Measurements from ENCODE around the gene AMMECR1.
A peak's percentile ranks its signal among the peaks of the same experiment; 100 is the strongest.

AMMECR1 gene

DNA sequence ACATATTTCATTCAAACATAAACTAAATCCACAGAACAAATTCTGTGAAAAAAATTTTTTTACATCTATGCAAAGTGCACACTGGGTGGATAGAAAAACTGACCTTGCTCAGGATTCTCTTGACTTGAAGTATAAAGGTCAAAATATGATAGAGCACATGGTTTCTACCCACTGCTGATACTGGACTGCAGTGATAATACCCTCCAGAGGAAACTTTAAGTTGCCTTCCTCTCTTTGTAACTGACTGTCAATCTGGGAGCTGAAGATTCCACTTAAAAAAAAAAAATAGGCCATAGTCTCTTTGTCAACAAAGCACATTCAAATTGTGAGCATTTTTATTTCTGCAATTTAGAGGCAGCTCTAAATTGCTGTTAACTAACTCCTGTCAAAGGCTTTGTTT is 3.2 kb upstream of the AMMECR1 start:
- H3K36me3 Mint-ChIP-seq (ENCODE audit: low read depth) = peaks cover 17% of the 10 kb centered on the region
- no peaks in the 10 kb centered on the region for H3K9me3 Mint-ChIP-seq
- no peak overlapping the region for H3K4me3 Mint-ChIP-seq
- H3K27me3 Mint-ChIP-seq = peaks cover 1% of the 10 kb centered on the region
- H3K27ac Mint-ChIP-seq = no peak overlapping the region
- intact Hi-C loops (cut with micrococcal nuclease) = no loop called here
- no peaks in the 10 kb centered on the region for H3K4me1 Mint-ChIP-seq (ENCODE audit: low read depth)

- Mint-ChIP-seq H3K4me3 (no peak overlapping the region), H3K36me3 (ENCODE audit: low read depth) (peaks cover 17% of the 10 kb centered on the region), H3K4me1 (ENCODE audit: low read depth) (no peaks in the 10 kb centered on the region), H3K9me3 (no peaks in the 10 kb centered on the region), H3K27me3 (peaks cover 1% of the 10 kb centered on the region), H3K27ac (no peak overlapping the region)
- intact Hi-C loops (cut with micrococcal nuclease) = no loop called here
These were observed 2.6 kb upstream of the AMMECR1 start for GRCh38 chrX:110320381-110320987.

- intact Hi-C loops (cut with micrococcal nuclease) = loop anchor here (5.0 kb wide), 1 partner anchor 89 kb away; no protein-coding TSS in a partner anchor
- Mint-ChIP-seq H3K4me1 (ENCODE audit: low read depth) (no peaks in the 10 kb centered on the region), H3K9me3 (no peaks in the 10 kb centered on the region), H3K4me3 (peak overlapping the region; percentile 97), H3K36me3 (ENCODE audit: low read depth) (peaks cover 17% of the 10 kb centered on the region), H3K27me3 (peaks cover 1% of the 10 kb centered on the region), H3K27ac (peak overlapping the region; percentile 95)
These were observed 731 bp upstream of the AMMECR1 start for GRCh38 chrX:110318664-110318968.

- intact Hi-C loops (cut with micrococcal nuclease) = loop anchor here (5.0 kb wide), 1 partner anchor 90 kb away; no protein-coding TSS in a partner anchor
- H3K4me1 Mint-ChIP-seq (ENCODE audit: low read depth) = no peaks in the 10 kb centered on the region
- H3K27me3 Mint-ChIP-seq = peaks cover 1% of the 10 kb centered on the region
- peaks cover 17% of the 10 kb centered on the region for H3K36me3 Mint-ChIP-seq (ENCODE audit: low read depth)
- H3K4me3 Mint-ChIP-seq = peak overlapping the region; percentile 97
- peak overlapping the region; percentile 95 for H3K27ac Mint-ChIP-seq
- H3K9me3 Mint-ChIP-seq = no peaks in the 10 kb centered on the region
These were observed 645 bp downstream of the AMMECR1 start for GRCh38 chrX:110317061-110317819.

- peaks cover 17% of the 10 kb centered on the region for H3K36me3 Mint-ChIP-seq (ENCODE audit: low read depth)
These were observed 1.4 kb downstream of the AMMECR1 start for GRCh38 chrX:110316351-110317060.

GRCh38 chrX:110315551-110315950 is 2.3 kb downstream of the AMMECR1 start:
- intact Hi-C loops (cut with micrococcal nuclease) = loop anchor here (5.0 kb wide), 1 partner anchor 92 kb away; no protein-coding TSS in a partner anchor
- Mint-ChIP-seq H3K4me3 (no peak overlapping the region), H3K36me3 (ENCODE audit: low read depth) (peaks cover 17% of the 10 kb centered on the region), H3K9me3 (no peaks in the 10 kb centered on the region), H3K27me3 (peaks cover 1% of the 10 kb centered on the region), H3K4me1 (ENCODE audit: low read depth) (peaks cover 5% of the 10 kb centered on the region), H3K27ac (no peak overlapping the region)

More at GRCh38 chrX:110316351-110317060, 1.4 kb downstream of the AMMECR1 start:
- peaks cover 1% of the 10 kb centered on the region for H3K27me3 Mint-ChIP-seq
- H3K27ac Mint-ChIP-seq = peak overlapping the region; percentile 95
- intact Hi-C loops (cut with micrococcal nuclease) = loop anchor here (5.0 kb wide), 1 partner anchor 91 kb away; no protein-coding TSS in a partner anchor
- no peaks in the 10 kb centered on the region for H3K4me1 Mint-ChIP-seq (ENCODE audit: low read depth)
- peak overlapping the region; percentile 97 for H3K4me3 Mint-ChIP-seq
- H3K9me3 Mint-ChIP-seq = no peaks in the 10 kb centered on the region

DNA sequence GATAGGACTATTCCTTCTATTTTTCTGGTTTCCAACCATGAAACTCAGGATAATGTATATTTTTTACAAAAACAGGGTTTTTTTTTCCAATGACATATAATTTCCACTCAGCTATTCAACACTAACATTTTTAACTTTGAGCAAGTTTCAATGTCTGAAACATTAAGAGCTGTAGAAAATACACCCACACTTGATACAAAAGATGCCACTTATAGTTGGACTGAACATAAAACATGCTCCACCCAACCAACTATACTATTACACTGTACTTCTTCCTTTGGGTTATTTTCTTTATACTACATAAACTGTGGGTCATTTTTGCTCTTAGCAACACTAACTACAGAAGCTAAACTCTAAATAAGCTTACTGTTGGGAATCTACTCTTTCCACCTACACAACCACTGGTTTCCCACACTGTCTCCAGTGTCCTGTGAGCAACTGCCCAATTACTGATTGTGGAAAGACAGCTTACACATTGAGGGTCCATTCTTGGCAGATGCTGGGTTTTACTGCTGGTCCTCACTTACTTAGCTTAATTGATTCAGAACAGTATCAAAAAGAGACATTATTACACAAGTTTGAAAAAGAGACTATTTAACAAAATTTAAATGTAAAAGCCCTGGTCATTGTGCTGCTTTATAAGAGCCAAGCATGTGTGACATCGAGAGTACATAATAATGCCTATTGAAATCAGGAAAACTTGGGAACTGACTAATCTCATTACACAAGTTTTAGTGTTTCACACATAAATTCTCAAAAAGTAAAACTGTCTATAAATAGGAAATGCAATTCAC is 6.3 kb downstream of the AMMECR1 start:
- Mint-ChIP-seq H3K27ac (peak overlapping the region; percentile 68), H3K27me3 (no peaks in the 10 kb centered on the region), H3K9me3 (no peaks in the 10 kb centered on the region), H3K36me3 (ENCODE audit: low read depth) (no peaks in the 10 kb centered on the region), H3K4me3 (no peak overlapping the region), H3K4me1 (ENCODE audit: low read depth) (peaks cover 11% of the 10 kb centered on the region)
- intact Hi-C loops (cut with micrococcal nuclease) = no loop called here

DNA sequence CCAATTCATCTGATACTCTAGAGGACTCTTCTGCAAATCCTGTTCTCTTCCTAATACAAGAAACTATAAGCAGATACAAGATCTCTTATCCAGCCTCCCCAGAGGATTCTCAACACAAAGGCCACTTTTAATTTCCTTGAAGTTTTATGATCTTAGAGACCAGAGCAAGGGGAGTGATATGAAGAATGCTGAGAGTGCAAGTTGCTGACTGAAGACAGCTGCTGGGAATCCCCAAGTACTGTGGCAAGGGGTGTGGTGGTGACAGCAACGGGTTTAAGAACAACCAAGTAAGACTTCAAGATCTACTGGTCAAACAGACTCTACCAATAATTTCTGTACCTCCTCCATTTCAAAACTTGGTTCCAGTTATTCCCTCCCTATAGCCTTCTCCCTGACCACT is 7.0 kb downstream of the AMMECR1 start:
- intact Hi-C loops (cut with micrococcal nuclease) = no loop called here
- Mint-ChIP-seq H3K36me3 (ENCODE audit: low read depth) (no peaks in the 10 kb centered on the region), H3K4me1 (ENCODE audit: low read depth) (peaks cover 11% of the 10 kb centered on the region), H3K4me3 (no peak overlapping the region), H3K27me3 (no peaks in the 10 kb centered on the region), H3K27ac (peak overlapping the region; percentile 68), H3K9me3 (no peaks in the 10 kb centered on the region)

DNA sequence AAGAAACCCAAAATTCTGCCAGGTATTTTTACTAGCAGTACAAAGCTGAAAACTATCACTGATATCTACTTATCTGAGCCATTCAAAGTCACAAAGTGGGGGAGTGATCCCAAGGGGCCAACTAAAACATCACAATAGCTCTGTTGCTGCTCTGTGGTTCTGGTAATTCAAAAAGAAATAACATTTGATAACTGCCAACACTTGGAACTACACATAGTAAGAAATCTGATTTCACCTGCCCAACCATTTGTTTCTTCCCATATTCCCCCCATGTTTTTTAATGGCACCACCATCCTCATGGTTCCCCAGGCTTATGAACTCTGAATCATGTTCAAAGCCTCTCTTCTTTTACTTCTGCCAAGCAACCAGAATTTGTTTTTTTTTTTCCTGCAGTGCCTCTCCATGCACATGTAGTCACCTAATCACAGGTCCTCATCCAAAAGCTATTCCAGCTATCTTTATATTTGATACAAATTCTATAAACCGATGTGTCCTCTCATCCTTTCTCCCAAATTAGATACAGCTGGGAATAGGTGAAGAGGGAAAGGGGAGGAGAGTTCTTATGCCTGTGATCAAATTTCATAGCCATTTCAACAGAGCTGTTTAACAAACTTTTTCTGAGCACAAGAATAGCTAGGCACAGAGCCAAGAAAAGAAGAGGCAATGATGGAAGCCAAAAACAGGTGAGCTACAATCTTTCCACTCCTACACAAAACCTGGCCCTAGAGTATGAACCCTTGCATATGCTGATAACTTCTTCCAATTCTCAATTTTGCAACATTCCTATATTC is 7.7 kb downstream of the AMMECR1 start:
- Mint-ChIP-seq H3K27ac (peak overlapping the region; percentile 68), H3K4me3 (no peak overlapping the region), H3K9me3 (no peaks in the 10 kb centered on the region), H3K27me3 (no peaks in the 10 kb centered on the region), H3K4me1 (ENCODE audit: low read depth) (peaks cover 11% of the 10 kb centered on the region), H3K36me3 (ENCODE audit: low read depth) (no peaks in the 10 kb centered on the region)
- intact Hi-C loops (cut with micrococcal nuclease) = no loop called here

DNA sequence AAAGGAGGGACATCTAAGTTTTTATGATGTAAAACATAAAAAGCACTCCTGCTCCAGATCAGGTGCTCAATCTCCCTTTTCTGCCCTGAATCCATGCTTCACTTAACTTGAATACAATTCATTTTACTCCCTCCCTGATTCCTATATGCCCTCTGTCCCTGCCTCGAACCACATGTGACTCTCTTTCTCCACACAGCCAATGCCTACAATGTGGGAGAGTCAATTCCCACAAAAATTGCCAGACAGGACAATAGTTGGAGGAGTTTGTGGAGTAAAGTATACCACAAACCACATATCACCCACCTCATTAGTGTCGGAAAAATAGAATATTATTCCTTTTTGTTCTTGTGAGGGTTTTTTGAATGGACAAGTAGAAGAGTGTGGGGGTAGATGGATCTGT is 9.7 kb downstream of the AMMECR1 start:
- Mint-ChIP-seq H3K9me3 (no peaks in the 10 kb centered on the region), H3K4me3 (no peak overlapping the region), H3K4me1 (ENCODE audit: low read depth) (peaks cover 11% of the 10 kb centered on the region), H3K27ac (no peak overlapping the region), H3K36me3 (ENCODE audit: low read depth) (no peaks in the 10 kb centered on the region), H3K27me3 (no peaks in the 10 kb centered on the region)
- intact Hi-C loops (cut with micrococcal nuclease) = no loop called here

- intact Hi-C loops (cut with micrococcal nuclease) = no loop called here
- no peaks in the 10 kb centered on the region for H3K27me3 Mint-ChIP-seq
- H3K9me3 Mint-ChIP-seq = no peaks in the 10 kb centered on the region
- H3K4me1 Mint-ChIP-seq (ENCODE audit: low read depth) = no peaks in the 10 kb centered on the region
- H3K36me3 Mint-ChIP-seq (ENCODE audit: low read depth) = no peaks in the 10 kb centered on the region
- H3K4me3 Mint-ChIP-seq = no peak overlapping the region
- no peak overlapping the region for H3K27ac Mint-ChIP-seq
These were observed 13.0 kb downstream of the AMMECR1 start for GRCh38 chrX:110304884-110305283.

GRCh38 chrX:110304371-110304770 is 13.5 kb downstream of the AMMECR1 start:
- H3K27ac Mint-ChIP-seq = no peak overlapping the region
- intact Hi-C loops (cut with micrococcal nuclease) = no loop called here
- H3K36me3 Mint-ChIP-seq (ENCODE audit: low read depth) = no peaks in the 10 kb centered on the region
- no peaks in the 10 kb centered on the region for H3K9me3 Mint-ChIP-seq
- no peaks in the 10 kb centered on the region for H3K27me3 Mint-ChIP-seq
- H3K4me1 Mint-ChIP-seq (ENCODE audit: low read depth) = no peaks in the 10 kb centered on the region
- no peak overlapping the region for H3K4me3 Mint-ChIP-seq

- Mint-ChIP-seq H3K4me1 (ENCODE audit: low read depth) (no peaks in the 10 kb centered on the region), H3K27me3 (no peaks in the 10 kb centered on the region), H3K9me3 (no peaks in the 10 kb centered on the region), H3K27ac (no peak overlapping the region), H3K4me3 (no peak overlapping the region), H3K36me3 (ENCODE audit: low read depth) (no peaks in the 10 kb centered on the region)
- intact Hi-C loops (cut with micrococcal nuclease) = no loop called here
These were observed 14.9 kb downstream of the AMMECR1 start for GRCh38 chrX:110302975-110303374.

All from dendritic cell treated with granulocyte-macrophage colony-stimulating factor and Interleukin-4, amounts not matched to agents 40 ng/mL and 50 ng/mL, for 4 days (primary cell).